ENCODE results near the gene GSE1. TPM values are rescaled to one million over a fixed set of nuclear protein-coding genes. Genes with fewer than 3 reads are reported as not detected.

GSE1 gene
- total RNA-seq, 2 experiments from 2014 or later = 29.6 to 30.0 TPM

GRCh38 chr16:85611444-85612190 lies 1.5 kb upstream of the GSE1 start:
- ChIA-PET POLR2A (interaction anchor here (0.7 to 1.9 kb wide), 5 partner anchors 41 to 58 kb away, joined by 3 to 9 read pairs (median 6); no protein-coding TSS in a partner anchor), CTCF (interaction anchor here (0.9 to 3.1 kb wide), 11 partner anchors 51 to 239 kb away, joined by 3 to 50 read pairs (median 5); no protein-coding TSS in a partner anchor)

GRCh38 chr16:85612191-85612800 lies 826 bp upstream of the GSE1 start:
- ChIA-PET CTCF (interaction anchor here (1.2 to 1.9 kb wide), 4 partner anchors 55 to 196 kb away, joined by 3 to 10 read pairs (median 5); no protein-coding TSS in a partner anchor), POLR2A (interaction anchor here (0.7 to 5.0 kb wide), 3 partner anchors 55 to 59 kb away, joined by 6 to 42 read pairs (median 9); no protein-coding TSS in a partner anchor)

GRCh38 chr16:85613604-85614337 lies 649 bp downstream of the GSE1 start:
- POLR2A ChIA-PET = interaction anchor here (0.7 to 5.0 kb wide), 3 partner anchors 57 to 144 kb away, joined by 3 to 42 read pairs (median 9); no protein-coding TSS in a partner anchor
- CTCF ChIA-PET = interaction anchor here (1.1 to 4.6 kb wide), 5 partner anchors 45 to 193 kb away, joined by 4 to 43 read pairs (median 10); no protein-coding TSS in a partner anchor

GRCh38 chr16:85614338-85615013 lies 1.4 kb downstream of the GSE1 start:
- ChIA-PET CTCF (interaction anchor here (0.8 to 4.6 kb wide), 6 partner anchors 10 to 193 kb away, joined by 3 to 43 read pairs (median 8); no protein-coding TSS in a partner anchor), POLR2A (interaction anchor here (5.0 kb wide), 1 partner anchor 61 kb away, joined by 42 read pairs; no protein-coding TSS in a partner anchor)

GRCh38 chr16:85615014-85615851 lies 2.1 kb downstream of the GSE1 start:
- ChIA-PET CTCF (interaction anchor here (0.8 to 4.6 kb wide), 23 partner anchors 9 to 318 kb away, joined by 3 to 43 read pairs (median 5); partner anchors contain the start of gene GINS2), POLR2A (interaction anchor here (0.9 to 5.0 kb wide), 2 partner anchors 58 to 62 kb away, joined by 8 to 42 read pairs; no protein-coding TSS in a partner anchor)

GRCh38 chr16:85615852-85616606 lies 2.9 kb downstream of the GSE1 start:
- ChIA-PET CTCF (interaction anchor here (0.5 to 4.6 kb wide), 28 partner anchors 9 to 375 kb away, joined by 3 to 43 read pairs (median 4); partner anchors contain the start of gene GINS2), POLR2A (interaction anchor here (0.9 to 5.0 kb wide), 2 partner anchors 59 to 63 kb away, joined by 8 to 42 read pairs; no protein-coding TSS in a partner anchor)

GRCh38 chr16:85616607-85617321 lies 3.6 kb downstream of the GSE1 start:
- ChIA-PET CTCF (interaction anchor here (0.5 to 4.6 kb wide), 30 partner anchors 8 to 374 kb away, joined by 3 to 43 read pairs (median 4); partner anchors contain the start of gene GINS2), POLR2A (interaction anchor here (5.0 kb wide), 1 partner anchor 63 kb away, joined by 42 read pairs; no protein-coding TSS in a partner anchor)

- POLR2A ChIA-PET = no interaction called here
- CTCF ChIA-PET = interaction anchor here (1.4 to 2.8 kb wide), 2 partner anchors 12 to 146 kb away, joined by 3 to 9 read pairs; no protein-coding TSS in a partner anchor
Measured at GRCh38 chr16:85617948-85618347, 4.8 kb downstream of the GSE1 start.

- CTCF ChIA-PET = interaction anchor here (2.8 kb wide), 1 partner anchor 12 kb away, joined by 9 read pairs; no protein-coding TSS in a partner anchor
- POLR2A ChIA-PET = no interaction called here
Measured at GRCh38 chr16:85618521-85618920, 5.4 kb downstream of the GSE1 start.

- ChIA-PET CTCF (no interaction called here), POLR2A (no interaction called here)
Measured at GRCh38 chr16:85619101-85619891, 6.2 kb downstream of the GSE1 start.

GRCh38 chr16:85620374-85620773 lies 7.3 kb downstream of the GSE1 start:
- POLR2A ChIA-PET = no interaction called here
- CTCF ChIA-PET = no interaction called here

GRCh38 chr16:85621698-85622428 lies 8.7 kb downstream of the GSE1 start:
- ChIA-PET CTCF (interaction anchor here (0.5 to 1.9 kb wide), 3 partner anchors 70 to 201 kb away, joined by 3 to 10 read pairs (median 3); no protein-coding TSS in a partner anchor), POLR2A (no interaction called here)

- ChIA-PET CTCF (interaction anchor here (0.5 to 1.9 kb wide), 3 partner anchors 71 to 202 kb away, joined by 3 to 10 read pairs (median 3); no protein-coding TSS in a partner anchor), POLR2A (no interaction called here)
Measured at GRCh38 chr16:85622683-85623082, 9.6 kb downstream of the GSE1 start.

- CTCF ChIA-PET = interaction anchor here (1.9 kb wide), 1 partner anchor 203 kb away, joined by 10 read pairs; no protein-coding TSS in a partner anchor
- POLR2A ChIA-PET = no interaction called here
Measured at GRCh38 chr16:85623250-85623649, 10.1 kb downstream of the GSE1 start.

Measured in activated CD8-positive, alpha-beta memory T cell treated with anti-CD3 and anti-CD28 coated beads for 36 hours (primary cell).